Glutamatergic neuron (in vitro differentiated cells): ENCODE results near the gene REN. TPM values are rescaled to one million over a fixed set of nuclear protein-coding genes. Genes with fewer than 3 reads are reported as not detected.

Experiments used
- DNase-seq: peaks from one replicate; pipeline ENCODE4 v3.0.0; 2022
- H3K27ac Mint-ChIP-seq: one replicate; pipeline ENCODE4 v1.8.0; 2020; ENCODE audit warnings: mild to moderate bottlenecking, mixed read lengths, inconsistent platforms; ENCODE audit not compliant: unreplicated experiment
- H3K27me3 Mint-ChIP-seq: one replicate; pipeline ENCODE4 v1.8.0; 2020; ENCODE audit warnings: mild to moderate bottlenecking, moderate library complexity, mixed read lengths, inconsistent platforms; ENCODE audit not compliant: unreplicated experiment
- H3K36me3 Mint-ChIP-seq: one replicate; pipeline ENCODE4 v1.8.0; 2020; ENCODE audit warnings: mild to moderate bottlenecking, mixed read lengths, inconsistent platforms; ENCODE audit not compliant: unreplicated experiment
- H3K4me1 Mint-ChIP-seq: one replicate; pipeline ENCODE4 v1.8.0; 2020; ENCODE audit warnings: mild to moderate bottlenecking, low read depth, mixed read lengths, inconsistent platforms; ENCODE audit not compliant: unreplicated experiment
- H3K4me3 Mint-ChIP-seq: one replicate; pipeline ENCODE4 v1.8.0; 2020; ENCODE audit warnings: mild to moderate bottlenecking, mixed read lengths, inconsistent platforms; ENCODE audit not compliant: unreplicated experiment
- H3K9me3 Mint-ChIP-seq: one replicate; pipeline ENCODE4 v1.8.0; 2020; ENCODE audit warnings: mild to moderate bottlenecking, moderate library complexity, mixed read lengths, inconsistent platforms; ENCODE audit not compliant: unreplicated experiment
- CTCF ChIP-seq: fragments of 200-600 bp; sonication (generic); IDR thresholded peaks from one replicate; pipeline ENCODE4 v1.5.0; 2021; ENCODE audit not compliant: partially characterized antibody, unreplicated experiment
- total RNA-seq: library from RNA; stranded (reverse); fragmentation: NEBNext Ultra II Directional; extraction: Animal tissue kit (Norgen Biotek cat#: 25700); gene quantifications from one replicate; pipeline ENCODE4 v1.2.1, GENCODE V29; 2021; ENCODE audit not compliant: unreplicated experiment

REN gene
- total RNA-seq, 1 donor from 2014 or later = not detected

GRCh38 chr1:204186597-204186996 lies 20.5 kb upstream of the REN start:
- H3K4me3 Mint-ChIP-seq = no peak overlapping the region
- no peak for TF ChIP-seq CTCF
- H3K27me3 Mint-ChIP-seq = peaks cover 3% of the 10 kb centered on the region
- H3K9me3 Mint-ChIP-seq = peaks cover 2% of the 10 kb centered on the region
- H3K36me3 Mint-ChIP-seq = no peaks in the 10 kb centered on the region
- peaks cover 30% of the 10 kb centered on the region for H3K4me1 Mint-ChIP-seq
- no peak for DNase-seq
- no peak overlapping the region for H3K27ac Mint-ChIP-seq

- Mint-ChIP-seq H3K4me3 (no peak overlapping the region), H3K27me3 (peaks cover 6% of the 10 kb centered on the region), H3K27ac (no peak overlapping the region), H3K9me3 (peaks cover 4% of the 10 kb centered on the region), H3K36me3 (no peaks in the 10 kb centered on the region), H3K4me1 (no peaks in the 10 kb centered on the region)
- TF ChIP-seq CTCF = no peak
- no peak for DNase-seq
Observed at GRCh38 chr1:204181116-204181515, 15.0 kb upstream of the REN start.

GRCh38 chr1:204180133-204180532 lies 14.0 kb upstream of the REN start:
- Mint-ChIP-seq H3K27me3 (peaks cover 6% of the 10 kb centered on the region), H3K4me3 (no peak overlapping the region), H3K4me1 (no peaks in the 10 kb centered on the region), H3K36me3 (no peaks in the 10 kb centered on the region), H3K27ac (no peak overlapping the region), H3K9me3 (peaks cover 4% of the 10 kb centered on the region)
- no peak for TF ChIP-seq CTCF
- DNase-seq = no peak

- Mint-ChIP-seq H3K9me3 (peaks cover 4% of the 10 kb centered on the region), H3K27ac (no peak overlapping the region), H3K27me3 (peaks cover 6% of the 10 kb centered on the region), H3K4me3 (no peak overlapping the region), H3K4me1 (no peaks in the 10 kb centered on the region), H3K36me3 (no peaks in the 10 kb centered on the region)
- DNase-seq = no peak
- TF ChIP-seq CTCF = no peak
Observed at GRCh38 chr1:204178487-204179281, 12.5 kb upstream of the REN start.

GRCh38 chr1:204177133-204177532 lies 11.0 kb upstream of the REN start:
- H3K36me3 Mint-ChIP-seq = no peaks in the 10 kb centered on the region
- H3K27me3 Mint-ChIP-seq = peaks cover 6% of the 10 kb centered on the region
- no peak for TF ChIP-seq CTCF
- H3K4me1 Mint-ChIP-seq = no peaks in the 10 kb centered on the region
- no peak overlapping the region for H3K4me3 Mint-ChIP-seq
- H3K27ac Mint-ChIP-seq = no peak overlapping the region
- DNase-seq = no peak
- peaks cover 4% of the 10 kb centered on the region for H3K9me3 Mint-ChIP-seq
